HCT116 (cell line): ENCODE results near the gene AEBP1. TPM values are rescaled to one million over a fixed set of nuclear protein-coding genes. Genes with fewer than 3 reads are reported as not detected.

Experiments used
- ATAC-seq: fragments of 200-7000 bp; cut with Tn5 transposase; 2 replicates; pipeline ENCODE4 v1.9.1; 2020; ENCODE audit warnings: mild to moderate bottlenecking, moderate library complexity
- BruUV-seq: library from RNA; stranded (reverse); fragments of 400-500 nt; replicated peaks from 2 replicates; lab custom pipeline; 2021; lab: Mats Ljungman, UMichigan
- CTCF ChIA-PET: fragments of 300-600 bp; sonication (Branson Sonifier 250); formaldehyde crosslinking; loops from one replicate; lab custom pipeline; 2021; ENCODE audit warnings: antibody characterized with exemption; lab: Charles Lee
- POLR2A ChIA-PET: fragments of 300-600, 350-600 bp; sonication (Branson Sonifier 250); formaldehyde crosslinking; loops from one replicate; lab custom pipeline; 2021; ENCODE audit warnings: antibody characterized with exemption; lab: Charles Lee
- RAD21 ChIA-PET, 2 experiments: fragments of 300-600 bp; sonication (Branson Sonifier 250); formaldehyde crosslinking; loops; one replicate each; lab custom pipeline; 2023; ENCODE audit warnings: low total read pairs in 2 of 2; ENCODE audit not compliant: uncharacterized antibody in 2 of 2, unreplicated experiment in 2 of 2, low non-redundant PET in 1 of 2; lab: Charles Lee
- DNase-seq: peaks from one replicate; pipeline ENCODE4 v3.0.0-alpha.2; 2010; ENCODE audit warnings: low read depth, low spot score
- H2AFZ ChIP-seq: fragments of 200-600 bp; shearing (Covaris generic), sonication (generic); 2 replicates; pipeline ENCODE4 v1.6.1; 2017; ENCODE audit warnings: low read depth, mixed run types, mixed read lengths, antibody characterized with exemption, low read length; ENCODE audit not compliant: poor library complexity, severe bottlenecking
- H3K27ac ChIP-seq: 2 replicates; pipeline ENCODE4 v1.5.1; 2012; ENCODE audit warnings: low read depth, low read length
- H3K27me3 ChIP-seq: fragments of 200-600 bp; sonication (generic); 2 replicates; pipeline ENCODE4 v1.6.1; 2016; ENCODE audit warnings: mixed run types, low read length, mixed read lengths; ENCODE audit not compliant: insufficient read depth
- H3K36me3 ChIP-seq, 2 experiments: fragments of 200-500 bp in 1 of 2; fragments of 200-600 bp in 1 of 2; sonication (Bioruptor generic) in 1 of 2; sonication (generic) in 1 of 2; 2 replicates each; pipeline versions ENCODE4 v1.5.1 to v1.6.1; 2014 to 2016; ENCODE audit warnings: low read length in 2 of 2, inconsistent platforms in 1 of 2, mixed read lengths in 1 of 2, mixed run types in 1 of 2; ENCODE audit not compliant: insufficient read depth in 2 of 2, control insufficient read depth in 1 of 2
- H3K4me1 ChIP-seq, 2 experiments: fragments of 200-600 bp in 1 of 2; sonication (generic) in 1 of 2; 2 replicates each; pipeline versions ENCODE4 v1.5.1 to v1.6.1; 2012 to 2017; ENCODE audit warnings: low read length in 2 of 2, inconsistent platforms in 1 of 2, mild to moderate bottlenecking in 1 of 2, mixed read lengths in 1 of 2, mixed run types in 1 of 2, moderate library complexity in 1 of 2; ENCODE audit not compliant: insufficient read depth in 2 of 2, control insufficient read depth in 1 of 2
- H3K4me2 ChIP-seq: fragments of 200-600 bp; sonication (generic); 2 replicates; pipeline ENCODE4 v1.6.1; 2017; ENCODE audit warnings: mixed run types, low read length, mixed read lengths
- H3K4me3 ChIP-seq, 2 experiments: fragments of 200-600 bp in 1 of 2; sonication (generic) in 1 of 2; replicated peaks in 1 of 2; 2 replicates each; pipeline ENCODE4 v1.5.1; 2011 to 2016; ENCODE audit warnings: low read length in 2 of 2, control low read depth in 1 of 2, low read depth in 1 of 2, mild to moderate bottlenecking in 1 of 2, mixed read lengths in 1 of 2, mixed run types in 1 of 2
- H3K79me2 ChIP-seq: fragments of 200-600 bp; sonication (generic); 2 replicates; pipeline ENCODE4 v1.6.1; 2017; ENCODE audit warnings: mild to moderate bottlenecking, mixed run types, low read length, moderate library complexity, mixed read lengths; ENCODE audit not compliant: insufficient read depth
- H3K9ac ChIP-seq: fragments of 200-600 bp; sonication (generic); 2 replicates; pipeline ENCODE4 v1.6.1; 2016; ENCODE audit warnings: low read length, mixed read lengths
- H3K9me2 ChIP-seq: fragments of 200-600 bp; sonication (generic), shearing (Covaris generic); 2 replicates; pipeline ENCODE4 v1.6.1; 2017; ENCODE audit warnings: mixed run types, mild to moderate bottlenecking, moderate library complexity; ENCODE audit not compliant: insufficient read depth
- H3K9me3 ChIP-seq, 2 experiments: fragments of 200-500 bp in 1 of 2; fragments of 200-600 bp in 1 of 2; sonication (Bioruptor generic) in 1 of 2; sonication (generic) in 1 of 2; 2 replicates each; pipeline ENCODE4 v1.6.1; 2014 to 2017; ENCODE audit warnings: low read length in 2 of 2, mixed read lengths in 2 of 2, inconsistent platforms in 1 of 2, low read depth in 1 of 2, mild to moderate bottlenecking in 1 of 2, mixed run types in 1 of 2, moderate library complexity in 1 of 2; ENCODE audit not compliant: control insufficient read depth in 1 of 2, insufficient read depth in 1 of 2
- H4K20me1 ChIP-seq: fragments of 200-600 bp; sonication (generic), shearing (Covaris generic); 2 replicates; pipeline ENCODE4 v1.6.1; 2017; ENCODE audit warnings: mixed run types, mild to moderate bottlenecking, moderate library complexity; ENCODE audit not compliant: insufficient read depth
- ATF3 ChIP-seq: IDR thresholded peaks from 2 replicates; pipeline ENCODE4 v1.6.1; 2012
- CBX3 ChIP-seq: IDR thresholded peaks from 2 replicates; pipeline ENCODE4 v1.6.1; 2012; ENCODE audit warnings: low read depth
- FOSL1 ChIP-seq: IDR thresholded peaks from 2 replicates; pipeline ENCODE4 v1.6.1; 2012; ENCODE audit warnings: low read depth
- POLR2A ChIP-seq: IDR thresholded peaks from 2 replicates; pipeline ENCODE4 v1.7.0; 2011; ENCODE audit warnings: borderline replicate concordance; ENCODE audit not compliant: insufficient read depth, insufficient read length; ENCODE audit errors: extremely low read depth
- POLR2AphosphoS5 ChIP-seq: IDR thresholded peaks from 2 replicates; pipeline ENCODE4 v1.6.1; 2011; ENCODE audit warnings: mild to moderate bottlenecking, low read depth, low read length, moderate library complexity
- RAD21 ChIP-seq: IDR thresholded peaks from 2 replicates; pipeline ENCODE4 v1.6.1; 2012; ENCODE audit warnings: low read depth, mild to moderate bottlenecking
- REST ChIP-seq: IDR thresholded peaks from 2 replicates; pipeline ENCODE4 v1.6.1; 2012; ENCODE audit warnings: low read depth
- SP1 ChIP-seq: IDR thresholded peaks from 2 replicates; pipeline ENCODE4 v1.6.1; 2012; ENCODE audit warnings: low read depth
- TCF7L2 ChIP-seq: IDR thresholded peaks from 2 replicates; pipeline ENCODE4 v1.7.0; 2011; ENCODE audit warnings: borderline replicate concordance, inconsistent platforms; ENCODE audit not compliant: insufficient read depth, insufficient read length; ENCODE audit errors: extremely low read depth
- ZFX ChIP-seq: fragments of 450-650 bp; IDR thresholded peaks from 2 replicates; pipeline ENCODE4 v1.6.1; 2017
- intact Hi-C: fragments of 100-400 bp; cut with micrococcal nuclease; formaldehyde crosslinking; loops from 2 replicates; pipeline ENCODE4 v1.10.0; 2022
- total RNA-seq: library from RNA; stranded (reverse); gene quantifications from one replicate; pipeline ENCODE4 v1.2.1, GENCODE V29; 2021; ENCODE audit not compliant: unreplicated experiment

Gene AEBP1
- total RNA-seq, 1 experiment from 2014 or later = 0.49 TPM

DNA sequence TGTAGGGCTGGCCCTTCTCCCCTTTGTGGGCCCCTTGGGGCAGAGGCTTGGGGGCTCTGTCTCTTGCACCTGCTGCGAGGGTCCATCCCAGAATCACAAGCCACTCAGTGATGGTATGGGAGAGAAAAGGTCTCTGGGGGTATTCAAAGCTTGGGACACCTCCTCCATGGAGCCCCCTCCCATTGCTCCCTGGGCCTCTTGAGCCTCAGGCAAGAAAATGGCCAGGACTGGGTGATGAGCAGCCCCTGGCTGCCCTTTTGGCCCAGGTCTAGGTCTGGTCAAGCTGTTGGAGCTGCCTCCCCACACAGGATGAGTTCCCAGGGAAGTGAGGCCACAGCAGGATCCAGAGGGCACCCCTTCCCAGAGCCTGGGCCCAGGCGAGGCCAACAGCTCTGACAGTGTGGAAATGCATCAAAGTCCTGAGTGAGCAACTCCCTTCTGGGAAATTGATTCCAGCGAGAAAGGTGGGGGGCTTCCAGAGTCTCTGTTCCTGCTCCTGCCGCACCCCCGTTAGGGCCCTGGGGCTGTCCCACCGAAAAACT lies 40.4 kb downstream of the AEBP1 start:
- POLR2A ChIA-PET = no interaction called here
- no peaks in the 10 kb centered on the region for H3K36me3 ChIP-seq
- no peaks in the 10 kb centered on the region for H3K27me3 ChIP-seq
- H3K9ac ChIP-seq = no peak overlapping the region
- H3K4me1 ChIP-seq = no peaks in the 10 kb centered on the region
- H3K4me3 ChIP-seq = no peak overlapping the region
- BruUV-seq = no TSS peak
- H3K9me3 ChIP-seq = no peaks in the 10 kb centered on the region
- RAD21 ChIA-PET = no interaction called here
- DNase-seq = no peak
- H3K4me2 ChIP-seq = no peak overlapping the region
- no peaks in the 10 kb centered on the region for H3K9me2 ChIP-seq
- H4K20me1 ChIP-seq = no peaks in the 10 kb centered on the region
- TF ChIP-seq RAD21 (no peak), ZFX (no peak), SP1 (no peak), REST (no peak), POLR2AphosphoS5 (no peak), CBX3 (no peak), FOSL1 (no peak), ATF3 (no peak), TCF7L2 (no peak), POLR2A (no peak)
- TF ChIP-seq, all 23 proteins: peak for 0
- no peak for ATAC-seq
- CTCF ChIA-PET = no interaction called here
- Histone ChIP-seq H2AFZ (no peak overlapping the region), H3K79me2 (no peaks in the 10 kb centered on the region), H3K27ac (no peak overlapping the region)
- intact Hi-C loops = no loop called here
